OCI-M2 (cell line): ENCODE measurements around the gene CD96.
"Not testable (repeated sequence)": the region's sequence is repeated elsewhere in the genome, so short reads cannot be mapped to it uniquely, and the experiment has no call there.

Experiments
- DNase-seq: peaks from one replicate; lab custom pipeline; 2025; ENCODE audit not compliant: unreplicated experiment; lab: John Stamatoyannopoulos, UW

CD96 gene

GRCh38 chr3:111618945-111619344 is 76.9 kb downstream of the CD96 start:
- no peak for DNase-seq

- DNase-seq, result no peak
These were observed 77.8 kb downstream of the CD96 start for GRCh38 chr3:111619833-111620232.

GRCh38 chr3:111621535-111621934 is 79.5 kb downstream of the CD96 start:
- DNase-seq, result no peak

GRCh38 chr3:111627092-111627491 is 85.1 kb downstream of the CD96 start:
- no peak for DNase-seq

GRCh38 chr3:111629018-111629417 is 87.0 kb downstream of the CD96 start:
- DNase-seq, result not testable (repeated sequence)

GRCh38 chr3:111630638-111631037 is 88.6 kb downstream of the CD96 start:
- not testable (repeated sequence) for DNase-seq

GRCh38 chr3:111635403-111635802 is 93.4 kb downstream of the CD96 start:
- no peak for DNase-seq

- no peak for DNase-seq
These were observed 94.4 kb downstream of the CD96 start for GRCh38 chr3:111636366-111636885.

GRCh38 chr3:111639316-111639715 is 97.3 kb downstream of the CD96 start:
- no peak for DNase-seq

GRCh38 chr3:111648991-111649579 is 107.1 kb downstream of the CD96 start:
- DNase-seq, result no peak

GRCh38 chr3:111650378-111651275 is 108.6 kb downstream of the CD96 start:
- DNase-seq, result no peak

- DNase-seq, result no peak
These were observed 110.6 kb downstream of the CD96 start for GRCh38 chr3:111652492-111653180.

- no peak for DNase-seq
These were observed 111.8 kb downstream of the CD96 start for GRCh38 chr3:111653766-111654165.

GRCh38 chr3:111662012-111662411 is 120.0 kb downstream of the CD96 start:
- no peak for DNase-seq

- no peak for DNase-seq
These were observed 120.9 kb downstream of the CD96 start for GRCh38 chr3:111662907-111663306.

GRCh38 chr3:111666041-111666735 is 124.2 kb downstream of the CD96 start:
- no peak for DNase-seq

GRCh38 chr3:111667170-111667569 is 125.2 kb downstream of the CD96 start:
- DNase-seq, result no peak

GRCh38 chr3:111667621-111668239 is 125.7 kb downstream of the CD96 start:
- DNase-seq, result no peak

- DNase-seq, result no peak
These were observed 126.3 kb downstream of the CD96 start for GRCh38 chr3:111668326-111668725.

- DNase-seq, result no peak
These were observed 127.0 kb downstream of the CD96 start for GRCh38 chr3:111668888-111669488.
